OCI-LY3 (cell line): Measurements from ENCODE around the gene DNAJC5.

Source experiments
- EZH2phosphoT487 ChIP-seq: fragments of 200-600 bp; shearing (Covaris generic); IDR thresholded peaks from 2 replicates; pipeline ENCODE4 v1.6.1; 2018; ENCODE audit warnings: antibody characterized with exemption, mixed run types, low read depth
- TF ChIP-seq, protein P1 (sequence below): fragments of 200-600, 300-600 bp; sonication (generic); IDR thresholded peaks from 2 replicates; pipeline ENCODE4 v1.5.1; 2014; ENCODE audit warnings: antibody characterized with exemption, low read length, low read depth

DNA sequence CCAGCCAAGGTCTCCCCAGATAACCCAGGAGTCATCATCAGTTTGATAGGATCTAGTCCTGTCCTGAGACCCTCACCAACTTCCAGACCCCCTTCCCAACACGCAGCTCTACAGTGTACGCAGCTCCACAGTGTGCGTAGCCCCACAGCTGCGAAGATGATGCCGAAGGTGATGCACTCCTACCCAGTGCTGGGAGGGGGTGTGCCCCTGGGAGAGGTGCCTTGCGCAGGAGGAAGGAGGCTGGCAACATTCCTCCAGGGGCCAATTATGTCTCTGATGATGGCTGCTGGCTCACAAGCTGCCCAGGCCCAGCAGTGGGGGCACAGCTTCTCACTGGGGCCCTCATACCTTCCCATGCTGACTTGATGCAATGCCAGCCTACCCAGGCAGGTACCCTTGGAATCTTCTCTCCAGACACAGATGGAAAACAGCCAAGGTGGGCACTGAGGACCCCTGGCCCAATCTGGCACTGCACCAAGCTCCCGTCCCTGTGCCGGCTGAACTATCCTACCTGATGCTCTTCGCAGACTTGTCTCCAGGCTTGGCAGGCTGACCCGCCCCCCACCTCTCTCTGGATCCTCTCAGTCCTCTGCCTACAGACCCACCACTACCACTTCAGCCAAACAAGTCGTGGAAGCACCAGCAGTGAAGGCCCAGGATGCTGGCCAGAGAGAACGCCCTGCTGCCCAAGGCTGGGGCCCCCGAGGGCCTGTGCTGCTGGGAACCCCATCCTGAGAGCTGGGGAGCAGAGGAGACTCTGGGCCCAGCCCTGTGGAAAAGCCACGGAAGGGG, 73.4 kb downstream of the DNAJC5 start:
- TF ChIP-seq, protein P1, sequence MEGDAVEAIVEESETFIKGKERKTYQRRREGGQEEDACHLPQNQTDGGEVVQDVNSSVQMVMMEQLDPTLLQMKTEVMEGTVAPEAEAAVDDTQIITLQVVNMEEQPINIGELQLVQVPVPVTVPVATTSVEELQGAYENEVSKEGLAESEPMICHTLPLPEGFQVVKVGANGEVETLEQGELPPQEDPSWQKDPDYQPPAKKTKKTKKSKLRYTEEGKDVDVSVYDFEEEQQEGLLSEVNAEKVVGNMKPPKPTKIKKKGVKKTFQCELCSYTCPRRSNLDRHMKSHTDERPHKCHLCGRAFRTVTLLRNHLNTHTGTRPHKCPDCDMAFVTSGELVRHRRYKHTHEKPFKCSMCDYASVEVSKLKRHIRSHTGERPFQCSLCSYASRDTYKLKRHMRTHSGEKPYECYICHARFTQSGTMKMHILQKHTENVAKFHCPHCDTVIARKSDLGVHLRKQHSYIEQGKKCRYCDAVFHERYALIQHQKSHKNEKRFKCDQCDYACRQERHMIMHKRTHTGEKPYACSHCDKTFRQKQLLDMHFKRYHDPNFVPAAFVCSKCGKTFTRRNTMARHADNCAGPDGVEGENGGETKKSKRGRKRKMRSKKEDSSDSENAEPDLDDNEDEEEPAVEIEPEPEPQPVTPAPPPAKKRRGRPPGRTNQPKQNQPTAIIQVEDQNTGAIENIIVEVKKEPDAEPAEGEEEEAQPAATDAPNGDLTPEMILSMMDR, result no peak
- TF ChIP-seq EZH2phosphoT487, result no peak
